Fibroblast of skin of scalp (primary cell): ENCODE measurements around the gene MAP3K12.

ENCODE experiments used
- DNase-seq: peaks from one replicate; pipeline ENCODE4 v3.0.0-alpha.2; 2013

The MAP3K12 gene

GRCh38 chr12:53507603-53507885 lies 8.3 kb upstream of the MAP3K12 start:
- DNase-seq = no peak

DNA sequence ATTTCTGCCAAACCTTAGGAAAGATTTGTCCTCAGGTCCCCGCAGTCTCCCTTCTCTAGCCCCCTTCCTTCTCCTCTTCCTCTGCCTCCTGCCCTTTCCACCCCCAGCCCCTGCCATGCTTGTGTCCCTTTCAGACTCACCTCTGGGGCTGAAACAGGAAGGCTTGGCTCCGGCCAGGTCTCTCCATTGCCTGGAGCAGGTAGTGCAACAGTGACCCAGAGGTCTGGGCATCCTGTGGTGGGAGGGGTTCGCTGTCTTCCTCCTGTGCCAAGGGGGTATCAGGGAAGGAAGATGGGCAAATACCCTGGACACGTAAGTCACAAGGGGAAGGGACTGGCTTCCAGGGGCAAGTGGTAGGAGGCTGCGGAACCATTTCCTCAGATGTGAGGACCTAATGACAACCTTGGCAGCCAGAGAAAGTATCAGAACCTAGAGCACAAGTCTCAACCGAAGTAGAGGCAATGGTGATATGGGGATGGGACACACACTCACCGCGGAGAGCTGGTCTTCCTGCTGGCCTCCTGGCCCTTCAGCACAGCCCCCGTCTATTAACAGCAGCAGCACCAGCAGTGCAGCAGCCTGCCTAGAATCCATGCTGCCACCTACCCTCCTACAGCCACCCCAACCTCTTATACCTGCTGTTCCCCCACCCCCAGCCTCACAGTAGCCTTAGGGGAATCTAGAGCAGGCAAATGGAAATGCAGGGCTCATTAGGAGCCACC lies 7.8 kb upstream of the MAP3K12 start, which contains the start of gene NPFF:
TSS of gene NPFF (minus strand) at position 604 of the 722 bp plus-strand sequence. CDS start at position 594, 10 bp downstream.
- no peak for DNase-seq

DNA sequence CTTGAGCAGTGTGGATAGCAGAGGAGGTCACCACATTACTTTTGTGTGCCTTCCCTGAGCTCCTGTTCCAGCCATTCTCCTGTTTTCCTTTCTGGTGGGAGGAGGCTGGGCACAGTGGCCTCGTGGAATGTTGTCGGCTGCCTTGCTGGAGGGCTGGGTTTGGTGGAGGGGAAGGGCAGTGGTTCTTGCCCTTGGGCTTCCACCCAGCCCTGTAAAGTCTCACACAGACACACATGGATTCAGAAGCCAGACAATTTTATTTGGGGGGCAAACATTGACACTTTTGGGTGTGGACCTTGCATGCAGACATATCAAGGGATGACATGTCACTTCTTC lies 7.2 kb upstream of the MAP3K12 start:
- no peak for DNase-seq

- peak; percentile 45 for DNase-seq
Observed at GRCh38 chr12:53505555-53506449, 6.5 kb upstream of the MAP3K12 start.

DNA sequence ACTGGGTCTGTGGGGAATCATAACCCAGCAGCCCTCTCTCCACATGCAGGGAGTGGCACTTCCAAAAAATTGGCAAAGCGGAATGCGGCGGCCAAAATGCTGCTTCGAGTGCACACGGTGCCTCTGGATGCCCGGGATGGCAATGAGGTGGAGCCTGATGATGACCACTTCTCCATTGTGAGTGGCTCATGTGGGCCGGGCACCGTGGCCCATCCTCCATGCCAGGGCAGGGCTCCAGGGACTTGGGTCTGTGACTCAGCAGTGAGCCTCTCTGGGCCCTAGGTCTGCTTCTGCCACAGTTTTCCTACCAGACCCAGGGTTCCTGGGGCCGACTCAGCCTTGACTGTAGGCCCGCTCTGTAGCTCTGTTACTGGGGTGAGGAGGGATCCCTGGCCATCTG lies 5.8 kb upstream of the MAP3K12 start:
- peak; percentile 40 for DNase-seq

DNA sequence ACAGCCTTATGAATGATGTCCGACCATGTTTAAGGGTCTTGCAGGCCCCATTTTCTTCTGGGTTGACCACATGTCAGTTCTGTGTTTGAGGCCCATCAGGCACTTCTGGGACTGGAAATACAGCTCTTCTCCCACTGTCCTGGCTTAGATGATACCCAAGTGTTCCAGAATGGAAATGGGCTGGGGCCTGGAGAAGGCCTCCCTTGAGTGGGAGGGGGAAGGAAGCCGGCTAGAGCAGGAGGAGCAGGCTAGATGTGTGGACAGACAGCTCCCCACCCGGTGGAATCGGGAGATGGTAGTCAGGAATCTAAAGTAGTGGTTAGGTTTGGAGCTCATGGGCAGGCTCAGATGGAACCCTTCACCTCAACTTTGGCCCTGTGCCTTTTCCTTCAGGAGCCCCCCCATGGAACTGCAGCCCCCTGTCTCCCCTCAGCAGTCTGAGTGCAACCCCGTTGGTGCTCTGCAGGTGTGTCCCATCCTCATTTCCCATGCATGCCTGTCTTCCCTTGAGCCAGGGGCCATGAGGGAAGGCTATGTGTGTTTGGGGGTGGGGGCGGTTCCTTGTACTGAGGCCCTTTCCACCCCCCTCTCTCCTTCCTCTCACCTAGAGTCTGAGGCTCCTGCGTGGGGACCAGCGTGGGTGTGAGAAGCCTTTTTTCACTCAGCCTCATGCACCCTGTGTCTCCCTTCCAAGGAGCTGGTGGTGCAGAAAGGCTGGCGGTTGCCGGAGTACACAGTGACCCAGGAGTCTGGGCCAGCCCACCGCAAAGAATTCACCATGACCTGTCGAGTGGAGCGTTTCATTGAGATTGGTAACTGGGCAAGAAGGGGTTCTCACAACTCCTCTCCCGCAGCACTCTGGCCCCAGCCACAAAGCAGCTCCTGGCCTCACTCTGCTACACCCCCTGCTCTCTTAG lies 5.0 kb upstream of the MAP3K12 start:
- no peak for DNase-seq

DNA sequence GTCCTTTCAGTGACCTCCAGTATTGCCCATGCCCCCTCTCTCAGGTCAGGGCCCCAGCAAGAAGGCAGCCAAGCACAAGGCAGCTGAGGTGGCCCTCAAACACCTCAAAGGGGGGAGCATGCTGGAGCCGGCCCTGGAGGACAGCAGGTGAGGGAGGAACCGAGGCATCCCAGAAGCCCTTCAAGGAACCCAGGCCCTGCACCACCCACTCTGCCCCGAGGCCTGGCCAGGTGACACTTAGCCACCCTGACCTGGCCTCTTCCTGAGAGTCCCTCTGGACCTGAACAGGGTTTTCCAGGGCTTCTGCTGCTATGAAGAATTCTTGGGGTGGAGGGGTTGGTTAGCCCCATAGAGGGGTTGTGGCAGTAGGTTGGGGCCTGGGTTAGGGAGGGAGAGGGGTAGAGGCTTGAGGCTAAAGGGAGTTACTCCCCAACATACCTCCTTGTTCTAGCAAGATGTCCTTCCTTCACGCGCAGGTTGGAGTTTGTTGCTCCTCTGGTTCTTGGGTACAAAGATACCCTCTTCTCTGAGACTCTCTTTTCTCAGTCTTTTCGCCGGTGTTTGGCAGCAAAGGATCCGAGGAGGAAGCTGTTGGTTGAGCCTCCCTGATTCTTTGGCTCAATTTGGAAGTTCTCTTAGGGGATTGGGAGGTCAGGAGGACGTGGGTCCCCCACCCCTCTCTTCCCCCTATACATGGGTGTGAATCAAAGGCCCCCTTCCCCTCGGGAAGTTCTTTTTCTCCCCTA lies 3.9 kb upstream of the MAP3K12 start:
- DNase-seq = no peak

GRCh38 chr12:53502331-53502730 lies 3.1 kb upstream of the MAP3K12 start:
- no peak for DNase-seq

DNA sequence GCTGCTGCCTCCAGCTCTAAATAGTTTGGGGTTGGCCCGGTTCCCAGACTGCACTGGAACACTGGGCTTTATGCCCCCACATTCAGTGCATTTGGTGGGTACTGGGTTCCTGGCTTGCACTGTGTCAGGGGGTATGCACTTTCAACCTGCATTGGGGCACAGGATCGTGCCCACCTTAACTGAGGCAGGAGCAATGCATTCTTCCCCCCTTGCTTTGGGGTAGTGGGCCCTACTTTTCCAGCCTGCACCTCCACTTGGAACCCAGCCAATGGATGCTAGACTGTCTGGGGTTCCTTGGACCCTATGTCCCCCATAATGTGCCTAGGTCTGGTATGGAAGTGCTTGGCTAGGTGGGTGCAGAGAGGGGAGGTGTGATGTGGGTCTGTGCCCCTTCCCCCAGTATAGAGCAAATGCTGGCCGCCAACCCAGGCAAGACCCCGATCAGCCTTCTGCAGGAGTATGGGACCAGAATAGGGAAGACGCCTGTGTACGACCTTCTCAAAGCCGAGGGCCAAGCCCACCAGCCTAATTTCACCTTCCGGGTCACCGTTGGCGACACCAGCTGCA lies 2.4 kb upstream of the MAP3K12 start:
- no peak for DNase-seq

- DNase-seq = peak; percentile 100
Observed at GRCh38 chr12:53500776-53501614, 1.7 kb upstream of the MAP3K12 start, which contains the start of gene TARBP2. Gene TARBP2 (plus strand): TSS chr12:53501283. CDS start chr12:53501409, 126 bp downstream.

DNA sequence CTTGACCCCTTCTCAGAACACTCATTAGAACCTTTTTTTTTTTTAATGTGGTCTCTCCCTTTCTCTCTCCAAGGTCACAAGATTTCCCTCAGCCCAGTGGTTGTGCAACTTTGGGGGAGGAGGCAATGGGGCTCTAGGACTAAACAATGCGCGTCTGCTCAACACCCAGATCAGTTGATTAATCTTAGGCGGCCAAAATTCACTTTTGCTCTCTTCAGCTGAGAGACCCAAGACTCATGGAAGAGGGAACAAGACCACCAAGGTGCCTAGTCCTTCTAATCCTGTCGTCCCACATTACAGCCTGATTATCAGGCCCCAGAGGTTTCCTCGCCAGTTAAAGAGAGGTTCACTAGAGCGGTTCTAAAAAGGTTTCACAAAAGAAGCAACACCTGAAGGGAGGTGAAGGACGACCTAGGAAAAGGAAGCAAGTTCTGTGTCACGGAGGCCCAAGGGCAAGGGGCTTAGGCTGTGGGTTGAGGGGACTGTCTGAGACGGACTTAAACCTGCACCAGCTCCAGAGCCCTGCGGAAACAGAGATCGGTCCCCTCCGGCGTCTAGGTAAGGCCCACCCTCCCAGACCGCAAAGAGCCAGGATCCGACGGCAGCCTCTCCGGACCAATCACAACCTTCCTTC lies 1.0 kb upstream of the MAP3K12 start:
- DNase-seq = peak; percentile 47

DNA sequence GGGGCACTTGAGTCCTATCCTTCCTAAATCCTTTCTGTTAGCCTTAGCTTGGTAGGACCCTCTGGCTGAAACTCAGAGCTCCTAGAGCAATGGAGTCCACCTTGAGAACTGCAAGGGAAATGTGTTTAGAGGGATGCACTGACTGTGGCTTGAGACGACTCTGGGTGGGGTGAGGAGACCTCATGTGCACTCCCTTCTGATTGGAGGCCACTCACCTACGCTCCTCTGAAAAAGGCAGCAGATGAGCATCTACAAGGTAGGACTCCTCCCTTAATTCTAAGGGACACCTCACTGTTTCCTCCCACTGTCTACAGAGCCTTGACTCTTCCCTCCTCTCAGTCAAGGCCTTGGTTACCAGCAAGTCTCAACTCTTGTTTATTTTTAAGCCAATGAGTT lies 1.0 kb downstream of the MAP3K12 start:
- no peak for DNase-seq

DNA sequence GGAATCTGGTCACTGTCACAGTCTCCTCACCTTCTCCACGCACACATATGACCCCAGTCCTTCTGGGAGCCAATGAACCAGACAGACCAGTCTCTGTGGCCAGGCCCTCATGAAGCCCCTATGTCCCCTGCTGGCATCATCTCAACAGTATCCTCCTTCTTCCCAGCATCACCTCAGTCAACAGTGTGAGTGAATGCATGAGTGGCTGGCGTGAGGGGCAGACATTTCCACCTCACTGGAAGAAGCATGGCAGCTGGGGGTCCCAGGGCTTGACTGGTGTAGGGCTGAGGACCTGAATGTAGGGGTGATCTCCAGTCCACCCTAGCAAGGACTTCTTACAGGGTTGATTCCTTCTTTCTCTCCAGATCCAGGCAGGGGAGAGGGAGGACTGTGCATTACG lies 1.8 kb downstream of the MAP3K12 start:
- DNase-seq = no peak

GRCh38 chr12:53496752-53497032 lies 2.6 kb downstream of the MAP3K12 start:
- DNase-seq = no peak

GRCh38 chr12:53495903-53496751 lies 3.1 kb downstream of the MAP3K12 start:
- DNase-seq = peak; percentile 76

DNA sequence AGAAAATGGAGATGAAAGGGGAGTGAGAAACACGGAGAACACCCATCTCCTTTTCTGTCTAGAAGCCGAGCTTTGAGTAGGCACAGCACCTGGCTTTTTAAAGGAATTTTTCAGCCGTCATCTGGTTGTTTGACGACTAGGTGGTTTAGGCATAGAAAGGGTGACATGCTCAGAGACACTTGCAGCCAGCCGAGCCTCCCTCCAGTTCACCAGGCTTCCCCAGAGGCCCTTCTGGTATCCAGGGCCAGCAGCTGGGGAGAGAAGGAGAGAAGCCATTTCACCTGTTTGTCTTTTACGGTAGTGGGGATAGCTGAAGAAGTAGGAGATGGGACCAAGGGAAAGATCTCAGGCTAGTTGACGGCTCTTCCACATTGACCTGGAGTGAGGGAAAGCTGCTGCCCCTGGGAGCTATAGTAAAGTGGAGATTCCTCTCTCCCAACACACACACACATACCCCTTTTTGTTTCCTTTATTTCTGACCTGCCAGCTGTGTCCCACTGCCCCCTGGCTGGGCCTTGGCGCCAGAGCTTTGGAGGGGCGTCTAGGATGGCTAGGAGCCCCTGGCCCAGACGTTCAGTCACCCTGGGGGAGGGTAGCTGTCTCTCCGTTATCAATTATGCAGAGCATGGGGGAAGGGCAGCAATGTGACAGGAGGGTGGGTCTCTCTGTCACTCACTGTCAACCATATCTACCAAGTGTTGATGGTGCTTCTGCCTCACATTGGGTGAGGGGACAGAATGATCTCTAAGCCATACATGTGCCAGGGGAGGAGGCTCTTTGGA lies 5.5 kb downstream of the MAP3K12 start:
- DNase-seq = no peak

DNA sequence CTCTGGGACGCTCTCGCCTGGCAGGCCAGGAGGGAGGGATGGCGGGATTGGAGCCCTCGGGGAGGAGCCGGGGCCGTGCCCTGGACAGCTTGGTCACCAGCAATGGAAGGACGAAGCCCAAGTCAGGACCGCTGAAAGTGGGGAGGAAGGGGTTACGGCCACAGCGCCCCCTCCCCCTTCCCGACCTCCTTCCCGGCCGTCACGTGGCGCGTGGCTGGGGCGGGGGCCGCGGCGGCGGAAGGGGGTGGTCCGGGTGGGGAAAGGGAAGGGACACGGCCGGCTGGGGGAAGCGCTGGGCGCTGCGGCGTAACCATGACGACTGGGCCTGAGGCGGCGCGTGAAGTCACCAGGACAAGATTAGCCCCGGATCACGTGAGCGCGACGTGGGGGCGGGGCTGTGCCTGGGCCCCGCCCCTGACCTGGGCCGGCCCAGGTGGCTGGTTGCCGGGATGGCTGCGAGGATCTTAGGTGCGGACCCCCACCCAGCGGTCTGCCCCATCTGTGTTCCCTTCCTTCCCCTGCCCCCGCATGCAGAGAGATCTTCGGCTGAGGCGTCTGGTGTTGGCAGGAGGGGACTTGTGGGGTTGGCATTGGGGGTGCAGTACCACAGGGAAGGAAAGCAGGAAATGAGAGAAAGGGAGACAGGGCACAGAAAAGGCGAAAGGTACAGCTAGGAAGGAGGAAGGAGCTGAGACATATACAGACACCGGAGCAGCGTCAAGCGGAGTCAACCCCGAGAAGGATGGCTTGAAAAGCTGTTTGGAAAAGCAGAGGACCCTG lies 6.2 kb downstream of the MAP3K12 start:
- DNase-seq = peak; percentile 91

GRCh38 chr12:53492188-53492587 lies 7.1 kb downstream of the MAP3K12 start:
- no peak for DNase-seq
